Measurements from ENCODE around the gene LAPTM5. TPM values are rescaled to one million over a fixed set of nuclear protein-coding genes. Genes with fewer than 3 reads are reported as not detected.

LAPTM5 gene
- total RNA-seq, 4 donors from 2014 or later = 8.9 to 75.4 (median 40.4) TPM

GRCh38 chr1:30765556-30766434 is 8.2 kb upstream of the LAPTM5 start:
- Histone ChIP-seq H3K36me3 (no peaks in the 10 kb centered on the region), H3K9me3 (no peaks in the 10 kb centered on the region), H3K4me3 (no peak overlapping the region), H3K4me1 (peaks cover 0 to 17% (median 0%) of the 10 kb centered on the region in 3 donors), H3K27ac (no peak overlapping the region), H3K27me3 (no peaks in the 10 kb centered on the region)
- no peak for TF ChIP-seq POLR2AphosphoS5 (IDR thresholded peaks at IDR 0.05)
- TF ChIP-seq EP300 (IDR thresholded peaks at IDR 0.05) = no peak
- TF ChIP-seq POLR2A (IDR thresholded peaks at IDR 0.05) = no peak
- no peak for TF ChIP-seq CTCF (IDR thresholded peaks at IDR 0.05)
- ATAC-seq = no peak
- WGBS, 2 donors (ENCODE audit: low coverage in 1 of 2) = 77 to 81% methylated on average over 4 to 6 of the region's 15 CpGs

DNA sequence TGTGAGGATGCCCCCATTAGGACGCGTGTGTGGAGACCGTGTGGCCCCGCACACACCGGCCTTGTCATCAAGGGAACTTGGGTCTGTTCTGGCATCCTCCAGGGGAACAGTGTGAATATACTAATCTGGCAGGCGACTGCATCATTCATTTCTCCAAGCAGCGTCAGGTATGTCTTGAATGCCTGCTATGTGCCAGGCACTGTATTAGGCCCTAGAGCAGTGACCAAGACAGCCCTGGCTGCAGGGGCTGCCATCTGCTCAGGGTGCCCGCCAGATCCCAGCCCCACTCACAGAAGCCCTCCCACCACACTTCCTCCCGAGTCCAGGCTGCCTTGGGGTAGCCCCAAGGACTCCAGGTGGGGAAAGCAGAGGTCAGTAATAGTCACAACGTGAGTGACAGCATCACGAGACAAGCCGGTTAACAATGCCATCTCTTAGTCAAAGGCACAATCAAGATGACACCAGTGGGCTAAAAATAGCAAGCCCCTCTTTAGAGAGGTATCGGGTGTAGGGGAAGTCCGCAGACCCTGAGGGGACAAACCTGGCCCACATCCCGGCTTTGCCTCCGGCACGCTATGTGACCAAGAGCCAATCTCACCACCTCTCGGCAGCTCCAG is 7.5 kb upstream of the LAPTM5 start:
- Histone ChIP-seq H3K4me1 (peaks cover 0 to 17% (median 0%) of the 10 kb centered on the region in 3 donors), H3K27me3 (no peaks in the 10 kb centered on the region), H3K36me3 (no peaks in the 10 kb centered on the region), H3K9me3 (no peaks in the 10 kb centered on the region), H3K4me3 (no peak overlapping the region), H3K27ac (no peak overlapping the region)
- no peak for ATAC-seq
- TF ChIP-seq POLR2A (IDR thresholded peaks at IDR 0.05) = no peak
- TF ChIP-seq EP300 (IDR thresholded peaks at IDR 0.05) = no peak
- no peak for TF ChIP-seq CTCF (IDR thresholded peaks at IDR 0.05)
- no peak for TF ChIP-seq POLR2AphosphoS5 (IDR thresholded peaks at IDR 0.05)
- WGBS, 2 donors (ENCODE audit: low coverage in 1 of 2) = 97 to 100% methylated on average over 3 to 7 of the region's 18 CpGs

DNA sequence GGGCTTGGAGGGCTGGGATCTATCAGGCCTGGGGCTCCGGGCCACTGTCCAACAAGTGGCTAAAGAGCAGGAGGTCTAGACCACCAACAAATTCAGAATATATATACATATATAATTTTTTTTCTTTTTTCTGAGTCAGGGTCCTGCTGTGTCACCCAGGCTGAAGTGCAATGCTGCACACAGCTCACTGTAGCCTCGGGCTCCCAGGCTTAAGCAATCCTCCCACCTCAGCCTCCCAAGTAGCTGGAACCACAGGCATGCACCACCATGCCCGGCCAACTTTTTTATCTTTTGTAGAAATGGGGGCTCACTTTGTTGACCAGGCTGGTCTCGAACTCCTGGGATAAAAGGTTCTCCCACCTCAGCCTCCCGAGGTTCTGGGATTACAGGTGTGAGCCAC is 6.8 kb upstream of the LAPTM5 start:
- H3K9me3 ChIP-seq = no peaks in the 10 kb centered on the region
- WGBS, 2 donors (ENCODE audit: low coverage in 1 of 2) = 82 to 93% methylated on average over 2 to 3 of the region's 5 CpGs
- TF ChIP-seq POLR2AphosphoS5 (IDR thresholded peaks at IDR 0.05) (no peak), EP300 (IDR thresholded peaks at IDR 0.05) (no peak), CTCF (IDR thresholded peaks at IDR 0.05) (no peak), POLR2A (IDR thresholded peaks at IDR 0.05) (no peak)
- no peak overlapping the region for H3K27ac ChIP-seq
- H3K36me3 ChIP-seq = no peaks in the 10 kb centered on the region
- no peak for ATAC-seq
- H3K4me1 ChIP-seq = peaks cover 0 to 17% (median 0%) of the 10 kb centered on the region in 3 donors
- no peak overlapping the region for H3K4me3 ChIP-seq
- H3K27me3 ChIP-seq = no peaks in the 10 kb centered on the region

GRCh38 chr1:30763651-30764248 is 6.2 kb upstream of the LAPTM5 start:
- TF ChIP-seq POLR2AphosphoS5 (IDR thresholded peaks at IDR 0.05) = peak; percentile 42
- TF ChIP-seq POLR2A (IDR thresholded peaks at IDR 0.05) = no peak
- TF ChIP-seq EP300 (IDR thresholded peaks at IDR 0.05) = no peak
- no peak for TF ChIP-seq CTCF (IDR thresholded peaks at IDR 0.05)
- 88 to 93% methylated on average over 2 of the region's 10 CpGs for WGBS, 2 donors (ENCODE audit: low coverage in 1 of 2)
- ATAC-seq = peak; percentile 67
- H3K4me1 ChIP-seq = peaks cover 0 to 17% (median 0%) of the 10 kb centered on the region in 3 donors
- H3K9me3 ChIP-seq = no peaks in the 10 kb centered on the region
- H3K4me3 ChIP-seq = no peak overlapping the region
- H3K36me3 ChIP-seq = no peaks in the 10 kb centered on the region
- no peaks in the 10 kb centered on the region for H3K27me3 ChIP-seq
- H3K27ac ChIP-seq = peak overlapping the region in 2 of 4 donors; percentile 8 to 25

Measured in gastroesophageal sphincter (tissue), 4 donors.